ENCODE data around the gene SPATA6. TPM values are rescaled to one million over a fixed set of nuclear protein-coding genes. Genes with fewer than 3 reads are reported as not detected.
"Not testable (repeated sequence)": the region's sequence is repeated elsewhere in the genome, so short reads cannot be mapped to it uniquely, and the experiment has no call there.

The SPATA6 gene
- total RNA-seq, 1 donor from 2014 or later: 11.2 TPM

- intact Hi-C loops (cut with micrococcal nuclease): no loop called here
- ATAC-seq: no peak
- no peak for DNase-seq
These were observed 75.8 kb downstream of the SPATA6 start for GRCh38 chr1:48396208-48396607.

DNA sequence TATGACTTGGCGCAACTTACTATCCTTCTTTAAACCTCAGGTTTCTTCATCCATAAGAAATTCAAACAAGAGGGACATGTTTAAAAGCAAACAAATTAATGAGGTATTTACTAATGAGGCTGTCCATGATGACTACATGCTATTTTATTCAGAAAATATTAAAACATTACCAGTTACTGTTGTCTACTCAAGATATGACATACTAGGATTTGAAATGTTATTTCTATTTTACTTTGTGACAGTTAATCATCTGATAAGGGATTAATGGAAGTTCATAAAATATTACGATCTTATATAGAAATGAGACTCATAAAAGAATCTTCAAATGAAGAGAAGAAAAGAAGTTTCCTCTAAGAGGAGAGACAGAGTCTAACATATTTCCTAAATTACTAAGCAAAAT, 80.1 kb downstream of the SPATA6 start:
- ATAC-seq: no peak
- intact Hi-C loops (cut with micrococcal nuclease): no loop called here
- no peak for DNase-seq

DNA sequence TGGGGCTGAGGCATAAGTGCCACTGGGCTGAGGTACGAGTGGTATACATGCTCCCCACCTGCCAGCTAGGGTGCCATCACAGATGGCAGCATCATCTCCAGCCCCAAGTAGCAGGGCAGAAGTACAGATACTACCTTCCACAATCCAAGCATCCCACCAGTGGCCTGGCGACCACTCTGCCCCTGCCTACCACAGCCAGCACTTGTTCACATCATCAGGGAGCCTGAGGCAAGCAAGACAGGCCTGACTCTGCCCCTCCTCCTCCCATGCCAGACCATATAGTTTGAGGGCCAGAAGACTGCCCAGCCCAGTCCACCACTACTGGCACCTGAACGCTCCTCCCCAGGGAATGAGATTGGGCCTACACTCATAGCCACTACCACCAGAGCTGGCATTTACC, 84.6 kb downstream of the SPATA6 start:
- no peak for ATAC-seq
- no peak for DNase-seq
- intact Hi-C loops (cut with micrococcal nuclease): no loop called here

DNA sequence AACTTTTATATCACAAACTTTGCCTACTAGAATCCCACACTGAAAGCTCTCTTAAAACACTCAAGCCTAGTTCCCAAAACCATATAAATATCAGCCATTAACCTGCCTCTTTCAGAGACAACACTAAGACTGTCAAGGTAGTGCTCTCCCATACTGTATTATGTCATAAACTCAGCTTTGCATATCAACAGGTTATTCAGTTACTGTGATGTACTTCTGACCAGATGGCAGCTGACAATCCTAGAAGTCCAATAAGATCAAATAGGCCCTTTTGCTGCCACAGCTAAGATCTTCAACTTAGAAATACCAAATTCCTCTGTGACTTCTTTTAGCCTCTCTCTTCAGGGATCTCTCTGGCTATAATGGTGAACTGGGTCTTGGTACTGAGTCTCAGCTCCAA, 97.2 kb downstream of the SPATA6 start:
- intact Hi-C loops (cut with micrococcal nuclease): no loop called here
- DNase-seq (no peak), ATAC-seq (no peak)

DNA sequence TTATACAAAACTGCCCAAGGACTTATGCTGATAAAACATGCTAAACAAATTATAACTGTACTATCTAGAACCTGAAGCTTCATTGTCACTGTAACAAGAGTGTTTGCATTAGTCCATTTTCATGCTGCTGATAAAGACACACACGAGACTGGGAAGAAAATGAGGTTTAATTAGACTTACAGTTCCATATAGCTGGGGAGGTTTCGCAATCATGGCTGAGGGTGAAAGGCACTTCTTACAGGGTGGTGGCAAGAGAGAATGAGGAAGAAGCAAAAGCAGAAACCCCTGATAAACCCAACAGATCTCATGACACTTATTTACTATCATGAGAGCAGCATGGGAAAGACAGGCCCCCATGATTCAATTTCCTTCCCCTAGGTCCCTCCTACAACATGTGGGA, 100.4 kb downstream of the SPATA6 start:
- intact Hi-C loops (cut with micrococcal nuclease): no loop called here

GRCh38 chr1:48362901-48363300, 109.1 kb downstream of the SPATA6 start:
- no peak for DNase-seq
- no peak for ATAC-seq
- intact Hi-C loops (cut with micrococcal nuclease): no loop called here

More for the DNA sequence above, 100.4 kb downstream of the SPATA6 start:
- ATAC-seq: no peak
- no peak for DNase-seq

- intact Hi-C loops (cut with micrococcal nuclease): no loop called here
- ATAC-seq: no peak
These were observed 115.1 kb downstream of the SPATA6 start for GRCh38 chr1:48356901-48357300.

DNA sequence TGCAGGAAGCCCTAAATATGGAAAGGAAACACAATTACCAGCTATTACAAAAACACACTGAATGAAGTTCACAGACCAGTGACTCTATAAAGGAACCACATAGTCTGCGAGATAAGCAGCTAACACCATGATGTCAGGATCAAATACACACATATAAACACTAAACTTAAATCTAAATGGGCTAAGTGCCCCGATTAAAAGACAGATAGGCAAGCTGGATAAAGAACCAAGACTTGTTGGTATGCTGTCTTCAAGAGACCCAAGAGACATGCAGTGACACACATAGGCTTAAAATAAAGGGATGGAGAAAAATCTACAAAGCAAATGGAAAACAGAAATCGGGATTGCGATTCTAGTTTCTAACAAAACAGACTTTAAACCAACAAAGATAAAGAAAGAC, 127.6 kb downstream of the SPATA6 start:
- no peak for ATAC-seq
- DNase-seq: no peak
- intact Hi-C loops (cut with micrococcal nuclease): no loop called here

More at GRCh38 chr1:48356901-48357300, 115.1 kb downstream of the SPATA6 start:
- no peak for DNase-seq

DNA sequence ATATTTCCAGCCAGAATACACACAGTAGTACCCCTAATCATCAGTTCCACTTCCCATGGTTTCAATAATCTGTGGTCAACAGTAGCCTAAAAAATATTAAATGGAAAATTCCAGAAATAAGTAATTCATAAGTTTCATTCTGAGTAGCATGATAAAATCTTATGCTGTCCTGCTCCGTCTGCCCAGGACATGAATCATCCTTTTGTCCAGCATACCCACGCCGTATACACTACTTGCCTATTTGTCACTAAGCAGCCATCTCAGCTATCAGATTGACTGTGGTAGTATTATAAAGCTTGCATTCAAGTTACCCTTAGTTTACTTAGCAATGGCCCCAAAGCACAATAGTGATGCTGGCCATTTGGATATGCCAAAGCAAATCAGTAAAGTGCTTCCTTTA, 130.8 kb downstream of the SPATA6 start:
- no peak for ATAC-seq
- DNase-seq: no peak
- intact Hi-C loops (cut with micrococcal nuclease): no loop called here

DNA sequence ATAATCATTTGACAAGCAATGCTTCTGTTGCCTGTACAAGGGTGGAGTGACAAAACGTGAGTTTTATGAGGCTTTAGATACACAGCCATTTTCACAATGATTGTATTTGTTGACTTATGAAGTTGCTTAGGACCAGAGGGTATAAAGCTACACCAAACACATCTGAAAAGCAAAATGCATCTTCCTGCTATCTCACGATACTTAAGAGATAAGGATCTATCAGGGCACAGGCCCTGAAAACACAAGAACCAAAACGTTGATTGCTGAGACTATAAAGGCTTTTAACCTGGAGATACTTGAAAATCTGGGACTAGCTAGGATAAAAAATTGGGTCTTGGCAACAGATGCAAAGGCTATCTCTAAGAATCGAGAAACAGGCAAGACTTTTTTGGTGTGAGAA, 133.7 kb downstream of the SPATA6 start:
- intact Hi-C loops (cut with micrococcal nuclease): no loop called here
- no peak for DNase-seq
- no peak for ATAC-seq

GRCh38 chr1:48333316-48333715, 138.7 kb downstream of the SPATA6 start:
- DNase-seq (no peak), ATAC-seq (no peak)
- intact Hi-C loops (cut with micrococcal nuclease): no loop called here

GRCh38 chr1:48332115-48332514, 139.9 kb downstream of the SPATA6 start:
- ATAC-seq: no peak
- no peak for DNase-seq
- intact Hi-C loops (cut with micrococcal nuclease): no loop called here

GRCh38 chr1:48329905-48330304, 142.1 kb downstream of the SPATA6 start:
- no peak for ATAC-seq
- DNase-seq: no peak
- intact Hi-C loops (cut with micrococcal nuclease): no loop called here

DNA sequence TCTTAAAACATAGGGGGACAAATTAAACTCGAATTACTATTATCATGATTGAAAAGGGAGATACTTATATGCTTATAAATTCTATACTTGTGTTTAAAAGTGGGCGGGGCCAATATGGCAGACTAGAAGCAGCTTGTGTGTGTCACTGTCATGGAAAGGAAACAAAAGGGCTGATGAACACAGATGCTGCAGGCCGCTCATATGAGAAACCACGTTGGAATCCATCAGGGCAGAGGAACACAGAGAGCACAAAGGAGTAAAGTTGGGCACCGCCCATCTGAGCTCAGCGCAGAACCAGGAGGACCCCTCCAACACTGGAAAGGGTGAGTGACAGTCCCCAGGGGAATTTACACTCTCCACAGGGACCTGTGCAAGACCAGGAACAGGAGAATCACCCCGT, 142.5 kb downstream of the SPATA6 start:
- intact Hi-C loops (cut with micrococcal nuclease): no loop called here

GRCh38 chr1:48311829-48312228, 160.2 kb downstream of the SPATA6 start:
- DNase-seq; intact Hi-C loops (cut with micrococcal nuclease); ATAC-seq: not testable (repeated sequence)

More for the DNA sequence above, 142.5 kb downstream of the SPATA6 start:
- DNase-seq (no peak), ATAC-seq (no peak)

DNA sequence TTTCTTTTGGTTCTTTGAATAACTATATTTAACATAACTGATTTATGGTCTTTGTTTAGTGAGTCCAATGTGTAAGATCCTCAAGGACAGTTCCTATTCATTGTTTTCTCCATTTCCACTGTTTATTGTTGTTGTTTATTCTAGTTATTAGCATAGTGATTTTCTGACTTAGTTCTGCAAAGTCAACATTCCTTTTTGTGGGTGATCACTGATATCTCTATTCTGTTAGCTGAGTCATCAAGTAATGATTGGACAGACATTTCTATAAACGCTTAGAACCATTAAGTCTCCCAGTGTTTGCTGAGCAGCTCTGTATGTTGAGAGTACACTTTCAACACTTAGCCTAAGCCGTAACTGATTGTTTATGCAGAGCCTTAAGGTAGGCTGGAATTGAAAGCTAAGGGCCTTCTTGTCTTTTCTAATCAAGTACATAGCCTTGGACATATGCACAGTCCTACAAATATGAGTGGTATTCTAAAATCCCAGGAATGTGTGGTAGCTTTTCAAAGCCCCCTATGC, 162.4 kb downstream of the SPATA6 start:
- ATAC-seq (no peak), DNase-seq (no peak)
- intact Hi-C loops (cut with micrococcal nuclease): no loop called here

DNA sequence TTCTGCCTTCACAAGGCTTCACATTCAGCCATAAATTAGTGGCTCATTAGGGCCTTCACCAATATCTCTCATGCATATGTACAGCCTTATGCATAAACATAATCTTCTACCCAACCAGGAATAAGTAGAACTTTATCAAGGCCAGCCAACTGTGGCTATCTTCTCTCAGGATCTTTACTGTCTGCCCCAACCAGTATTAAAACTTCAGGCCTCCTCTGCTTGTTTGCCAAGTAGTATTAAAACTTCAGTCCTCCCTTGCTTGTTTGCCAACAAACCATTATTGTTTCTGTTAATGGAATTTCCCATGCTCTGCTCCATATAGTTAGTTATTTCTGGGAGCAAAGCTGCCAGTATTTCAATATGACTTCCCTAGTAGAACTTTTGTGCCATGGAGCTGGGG, 169.4 kb downstream of the SPATA6 start:
- intact Hi-C loops (cut with micrococcal nuclease): no loop called here
- ATAC-seq (no peak), DNase-seq (no peak)

GRCh38 chr1:48294656-48295055, 177.3 kb downstream of the SPATA6 start:
- ATAC-seq (no peak), DNase-seq (no peak)
- intact Hi-C loops (cut with micrococcal nuclease): no loop called here

GRCh38 chr1:48294094-48294493, 177.9 kb downstream of the SPATA6 start:
- DNase-seq; ATAC-seq; intact Hi-C loops (cut with micrococcal nuclease): not testable (repeated sequence)

DNA sequence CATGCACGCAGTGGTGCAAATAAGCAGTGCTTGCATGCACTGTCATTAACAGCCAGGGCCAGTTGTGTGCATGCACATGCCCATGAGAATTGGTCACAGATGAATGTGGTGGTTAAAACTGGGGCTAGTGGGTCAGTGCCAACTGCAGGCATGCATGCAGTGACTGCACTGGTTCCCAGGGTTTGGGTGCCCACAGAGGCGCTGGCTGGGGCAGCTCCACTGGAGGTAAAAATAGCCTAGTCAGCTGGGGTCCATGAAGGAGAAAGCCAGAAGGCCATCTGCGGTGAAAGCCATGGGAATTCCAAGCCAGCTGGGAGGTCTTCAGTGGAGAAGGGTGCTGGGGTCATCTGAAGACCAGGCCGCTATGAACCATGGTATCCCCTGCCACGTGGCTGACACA, 179.3 kb downstream of the SPATA6 start:
- ATAC-seq: no peak

GRCh38 chr1:48291421-48291820, 180.6 kb downstream of the SPATA6 start:
- ATAC-seq (no peak), DNase-seq (peak; percentile 12)
- intact Hi-C loops (cut with micrococcal nuclease): no loop called here

More for the DNA sequence above, 179.3 kb downstream of the SPATA6 start:
- intact Hi-C loops (cut with micrococcal nuclease): no loop called here
- DNase-seq: peak; percentile 14

- intact Hi-C loops (cut with micrococcal nuclease): no loop called here
- ATAC-seq: no peak
These were observed 186.5 kb downstream of the SPATA6 start for GRCh38 chr1:48285525-48285924.

More at GRCh38 chr1:48285525-48285924, 186.5 kb downstream of the SPATA6 start:
- no peak for DNase-seq
